Neural cell (in vitro differentiated cells): Measurements from ENCODE around the gene PUS10. TPM values are rescaled to one million over a fixed set of nuclear protein-coding genes. Genes with fewer than 3 reads are reported as not detected.
"Not testable (repeated sequence)": the region's sequence is repeated elsewhere in the genome, so short reads cannot be mapped to it uniquely, and the experiment has no call there.

ENCODE experiments used
- H2AFZ ChIP-seq: fragments of 200-600, 300-800 bp; sonication (generic), shearing (Covaris generic); 2 replicates; pipeline ENCODE4 v1.6.0; 2014; ENCODE audit warnings: low read depth, mild to moderate bottlenecking, antibody characterized with exemption, low read length, moderate library complexity
- H3F3A ChIP-seq: fragments of 200-600 bp; shearing (Covaris generic); 2 replicates; pipeline ENCODE4 v1.6.1; 2016; ENCODE audit warnings: mild to moderate bottlenecking, moderate library complexity, mixed read lengths, antibody characterized with exemption, low read length; ENCODE audit not compliant: insufficient read depth, poor library complexity, severe bottlenecking
- H3K27ac ChIP-seq: fragments of 200-600, 300-800 bp; sonication (generic), shearing (Covaris generic); 2 replicates; pipeline ENCODE4 v1.5.1; 2014; ENCODE audit warnings: mild to moderate bottlenecking, low read length, moderate library complexity
- H3K27me3 ChIP-seq: fragments of 300-800, 200-600 bp; sonication (generic), shearing (Covaris generic); 2 replicates; pipeline ENCODE4 v1.6.0; 2014; ENCODE audit warnings: mild to moderate bottlenecking, low read depth, low read length, moderate library complexity; ENCODE audit not compliant: insufficient read depth
- H3K36me3 ChIP-seq: fragments of 300-800, 200-600 bp; sonication (generic), shearing (Covaris generic); 2 replicates; pipeline ENCODE4 v1.5.1; 2014; ENCODE audit warnings: mild to moderate bottlenecking, antibody characterized with exemption, low read length, moderate library complexity; ENCODE audit not compliant: insufficient read depth
- H3K4me2 ChIP-seq: fragments of 300-800, 200-600 bp; sonication (generic), shearing (Covaris generic); 2 replicates; pipeline ENCODE4 v1.6.0; 2014; ENCODE audit warnings: mild to moderate bottlenecking, low read length
- H3K4me3 ChIP-seq: fragments of 300-800, 200-600 bp; sonication (generic), shearing (Covaris generic); 2 replicates; pipeline ENCODE4 v1.5.1; 2014; ENCODE audit warnings: mild to moderate bottlenecking, low read length, moderate library complexity
- H3K79me2 ChIP-seq: fragments of 200-600 bp; shearing (Covaris generic); replicated peaks from 2 replicates; pipeline ENCODE4 v1.6.0; 2014; ENCODE audit warnings: mild to moderate bottlenecking, low read length, moderate library complexity; ENCODE audit not compliant: insufficient read depth
- H3K9ac ChIP-seq: fragments of 300-800, 200-600 bp; sonication (generic), shearing (Covaris generic); 2 replicates; pipeline ENCODE4 v1.6.1; 2016; ENCODE audit warnings: mild to moderate bottlenecking, low read length, mixed read lengths
- H3K9me2 ChIP-seq: fragments of 200-600 bp; shearing (Covaris generic); 2 replicates; pipeline ENCODE4 v1.6.1; 2016; ENCODE audit warnings: mild to moderate bottlenecking, low read length, mixed read lengths; ENCODE audit not compliant: insufficient read depth
- H3K9me3 ChIP-seq: fragments of 200-600, 300-800 bp; sonication (generic), shearing (Covaris generic); 2 replicates; pipeline ENCODE4 v1.6.1; 2016; ENCODE audit warnings: mild to moderate bottlenecking, mixed run types, low read length, moderate library complexity, mixed read lengths
- H4K20me1 ChIP-seq: fragments of 200-600 bp; shearing (Covaris generic); 2 replicates; pipeline ENCODE4 v1.6.1; 2016; ENCODE audit warnings: mild to moderate bottlenecking, mixed run types; ENCODE audit not compliant: insufficient read depth
- CTCF ChIP-seq: fragments of 450-650 bp; IDR thresholded peaks from 2 replicates; pipeline ENCODE4 v1.5.1; 2014; ENCODE audit warnings: antibody characterized with exemption, mild to moderate bottlenecking, moderate library complexity; ENCODE audit not compliant: poor library complexity, severe bottlenecking
- EP300 ChIP-seq: fragments of 450-650 bp; conservative IDR thresholded peaks from 2 replicates; pipeline ENCODE4 v1.6.1; 2014; ENCODE audit warnings: antibody characterized with exemption, mild to moderate bottlenecking, moderate library complexity; ENCODE audit not compliant: poor library complexity, severe bottlenecking
- EZH2 ChIP-seq: fragments of 200-600, 300-800 bp; shearing (Covaris generic), sonication (generic); IDR thresholded peaks from 2 replicates; pipeline ENCODE4 v1.6.1; 2014; ENCODE audit warnings: antibody characterized with exemption, low read length, borderline replicate concordance, mild to moderate bottlenecking; ENCODE audit not compliant: insufficient read depth, poor library complexity, severe bottlenecking
- MXI1 ChIP-seq: fragments of 450-650 bp; conservative IDR thresholded peaks from 2 replicates; pipeline ENCODE4 v1.6.1; 2014; ENCODE audit warnings: antibody characterized with exemption, mild to moderate bottlenecking; ENCODE audit not compliant: poor library complexity, severe bottlenecking
- POLR2AphosphoS5 ChIP-seq: IDR thresholded peaks from 2 replicates; pipeline ENCODE4 v1.6.1; 2012
- RAD21 ChIP-seq: fragments of 450-650 bp; conservative IDR thresholded peaks from 2 replicates; pipeline ENCODE4 v1.6.1; 2014; ENCODE audit warnings: antibody characterized with exemption, mild to moderate bottlenecking, moderate library complexity
- SMC3 ChIP-seq: fragments of 450-650 bp; conservative IDR thresholded peaks from 2 replicates; pipeline ENCODE4 v1.6.1; 2014; ENCODE audit warnings: antibody characterized with exemption, mild to moderate bottlenecking, moderate library complexity; ENCODE audit not compliant: poor library complexity
- TAF1 ChIP-seq: IDR thresholded peaks from 2 replicates; pipeline ENCODE4 v1.6.1; 2012; ENCODE audit warnings: low read depth
- polyA plus RNA-seq: library from polyadenylated mRNA; depleted of rRNA; stranded (reverse); fragments of >200 nt; gene quantifications from 2 replicates; pipeline ENCODE4 v1.2.3, GENCODE V29; 2014
- TF ChIP-seq, protein P1 (sequence below): IDR thresholded peaks from 2 replicates; pipeline ENCODE4 v1.6.1; 2012; ENCODE audit warnings: borderline replicate concordance

The PUS10 gene
- polyA plus RNA-seq, 1 donor from 2014 or later, result 3.5 TPM

DNA sequence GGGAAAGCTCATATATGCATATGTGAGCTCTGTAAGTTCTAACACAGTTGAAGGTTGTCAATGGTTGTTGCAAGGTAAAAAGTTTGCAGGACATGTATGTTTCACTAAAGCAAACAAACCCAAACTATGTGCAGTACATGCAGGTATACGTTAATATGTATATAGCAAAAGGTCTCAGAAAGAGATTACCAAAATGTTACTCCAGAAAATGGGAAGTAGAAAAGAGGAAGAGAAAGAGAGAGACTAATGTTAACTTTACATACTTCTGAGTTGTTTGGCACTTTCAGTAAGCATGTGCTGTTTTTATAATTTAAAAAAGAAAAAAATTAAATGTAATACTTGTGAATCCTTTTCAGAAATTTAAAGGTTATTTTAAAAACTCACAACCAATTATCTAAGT lies 33.3 kb downstream of the PUS10 start:
- Histone ChIP-seq H3K9me2 (no peaks in the 10 kb centered on the region), H3K4me3 (no peak overlapping the region), H3K9ac (no peak overlapping the region), H3K79me2 (no peaks in the 10 kb centered on the region), H3F3A (no peaks in the 10 kb centered on the region), H3K9me3 (no peaks in the 10 kb centered on the region), H4K20me1 (no peaks in the 10 kb centered on the region), H3K36me3 (no peaks in the 10 kb centered on the region), H3K27ac (no peak overlapping the region), H3K27me3 (no peaks in the 10 kb centered on the region), H2AFZ (no peak overlapping the region), H3K4me2 (no peak overlapping the region)
- TF ChIP-seq EZH2, result no peak
- no peak for TF ChIP-seq CTCF
- no peak for TF ChIP-seq POLR2AphosphoS5

GRCh38 chr2:60982066-60982465 lies 36.0 kb downstream of the PUS10 start:
- H3K9ac ChIP-seq, H3K4me2 ChIP-seq, H3K79me2 ChIP-seq, H3F3A ChIP-seq, H3K36me3 ChIP-seq, H3K4me3 ChIP-seq, H3K9me3 ChIP-seq, H3K9me2 ChIP-seq, H2AFZ ChIP-seq, H4K20me1 ChIP-seq, H3K27me3 ChIP-seq, H3K27ac ChIP-seq: not testable (repeated sequence)

- H3K9me3 ChIP-seq, result no peaks in the 10 kb centered on the region
- no peak overlapping the region for H3K27ac ChIP-seq
- TF ChIP-seq TAF1 (no peak), CTCF (no peak), RAD21 (no peak), SMC3 (no peak), EP300 (no peak), EZH2 (no peak), POLR2AphosphoS5 (no peak), MXI1 (no peak)
- TF ChIP-seq, protein P1, sequence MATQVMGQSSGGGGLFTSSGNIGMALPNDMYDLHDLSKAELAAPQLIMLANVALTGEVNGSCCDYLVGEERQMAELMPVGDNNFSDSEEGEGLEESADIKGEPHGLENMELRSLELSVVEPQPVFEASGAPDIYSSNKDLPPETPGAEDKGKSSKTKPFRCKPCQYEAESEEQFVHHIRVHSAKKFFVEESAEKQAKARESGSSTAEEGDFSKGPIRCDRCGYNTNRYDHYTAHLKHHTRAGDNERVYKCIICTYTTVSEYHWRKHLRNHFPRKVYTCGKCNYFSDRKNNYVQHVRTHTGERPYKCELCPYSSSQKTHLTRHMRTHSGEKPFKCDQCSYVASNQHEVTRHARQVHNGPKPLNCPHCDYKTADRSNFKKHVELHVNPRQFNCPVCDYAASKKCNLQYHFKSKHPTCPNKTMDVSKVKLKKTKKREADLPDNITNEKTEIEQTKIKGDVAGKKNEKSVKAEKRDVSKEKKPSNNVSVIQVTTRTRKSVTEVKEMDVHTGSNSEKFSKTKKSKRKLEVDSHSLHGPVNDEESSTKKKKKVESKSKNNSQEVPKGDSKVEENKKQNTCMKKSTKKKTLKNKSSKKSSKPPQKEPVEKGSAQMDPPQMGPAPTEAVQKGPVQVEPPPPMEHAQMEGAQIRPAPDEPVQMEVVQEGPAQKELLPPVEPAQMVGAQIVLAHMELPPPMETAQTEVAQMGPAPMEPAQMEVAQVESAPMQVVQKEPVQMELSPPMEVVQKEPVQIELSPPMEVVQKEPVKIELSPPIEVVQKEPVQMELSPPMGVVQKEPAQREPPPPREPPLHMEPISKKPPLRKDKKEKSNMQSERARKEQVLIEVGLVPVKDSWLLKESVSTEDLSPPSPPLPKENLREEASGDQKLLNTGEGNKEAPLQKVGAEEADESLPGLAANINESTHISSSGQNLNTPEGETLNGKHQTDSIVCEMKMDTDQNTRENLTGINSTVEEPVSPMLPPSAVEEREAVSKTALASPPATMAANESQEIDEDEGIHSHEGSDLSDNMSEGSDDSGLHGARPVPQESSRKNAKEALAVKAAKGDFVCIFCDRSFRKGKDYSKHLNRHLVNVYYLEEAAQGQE, result no peak
- H3K79me2 ChIP-seq, result no peaks in the 10 kb centered on the region
- no peaks in the 10 kb centered on the region for H4K20me1 ChIP-seq
- H2AFZ ChIP-seq, result no peak overlapping the region
- H3F3A ChIP-seq, result no peaks in the 10 kb centered on the region
- H3K27me3 ChIP-seq, result no peaks in the 10 kb centered on the region
- H3K9me2 ChIP-seq, result no peaks in the 10 kb centered on the region
- no peak overlapping the region for H3K9ac ChIP-seq
- no peak overlapping the region for H3K4me2 ChIP-seq
- no peaks in the 10 kb centered on the region for H3K36me3 ChIP-seq
- no peak overlapping the region for H3K4me3 ChIP-seq
These were observed 37.8 kb downstream of the PUS10 start for GRCh38 chr2:60980071-60980815.
